Activated T-helper 2 cell treated with anti-CD3 and anti-CD28 coated beads, Interferon-gamma antibody, Interleukin-2, Interleukin-4, amounts not matched to agents 10 μg/mL and 5 μg/mL and 100 μg/mL, durations not matched to agents 14 hours and 24 hours and 36 hours (primary cell): Measurements from ENCODE around the gene PPAN. TPM values are rescaled to one million over a fixed set of nuclear protein-coding genes. Genes with fewer than 3 reads are reported as not detected.

Experiments
- DNase-seq: peaks from one replicate; pipeline ENCODE4 v3.0.0; 2021; ENCODE audit warnings: low spot score
- H3K27ac Mint-ChIP-seq: one replicate; pipeline ENCODE4 v1.8.0; 2021; ENCODE audit warnings: mixed read lengths
- H3K27me3 Mint-ChIP-seq: one replicate; pipeline ENCODE4 v1.8.0; 2021; ENCODE audit warnings: low read depth, mixed read lengths
- H3K36me3 Mint-ChIP-seq: one replicate; pipeline ENCODE4 v1.8.0; 2021; ENCODE audit warnings: low read depth, mixed read lengths
- H3K4me1 Mint-ChIP-seq: one replicate; pipeline ENCODE4 v1.8.0; 2021; ENCODE audit warnings: low read depth, mixed read lengths
- H3K4me3 Mint-ChIP-seq: one replicate; pipeline ENCODE4 v1.8.0; 2021; ENCODE audit warnings: low read depth, mild to moderate bottlenecking, moderate library complexity, mixed read lengths
- H3K9me3 Mint-ChIP-seq: one replicate; pipeline ENCODE4 v1.8.0; 2021; ENCODE audit warnings: mixed read lengths
- intact Hi-C: fragments of 100-400 bp; cut with micrococcal nuclease; formaldehyde crosslinking; loops from one replicate; pipeline ENCODE4 v1.15.1; 2023
- total RNA-seq: library from RNA; stranded (reverse); gene quantifications from 2 replicates; pipeline ENCODE4 v1.2.3, GENCODE V29; 2022

The PPAN gene
- total RNA-seq, 1 donor from 2014 or later: 162 TPM

- Mint-ChIP-seq H3K36me3 (peaks cover 3% of the 10 kb centered on the region), H3K4me3 (no peak overlapping the region), H3K4me1 (peaks cover 38% of the 10 kb centered on the region), H3K9me3 (no peaks in the 10 kb centered on the region), H3K27me3 (no peaks in the 10 kb centered on the region), H3K27ac (peak overlapping the region; percentile 64)
- DNase-seq: no peak
- intact Hi-C loops: no loop called here
These were observed 5.9 kb upstream of the PPAN start for GRCh38 chr19:10100163-10100785.

- Mint-ChIP-seq H3K27ac (peak overlapping the region; percentile 89), H3K27me3 (no peaks in the 10 kb centered on the region), H3K4me1 (peaks cover 55% of the 10 kb centered on the region), H3K4me3 (peak overlapping the region; percentile 8), H3K36me3 (peaks cover 16% of the 10 kb centered on the region), H3K9me3 (no peaks in the 10 kb centered on the region)
- intact Hi-C loops: no loop called here
- DNase-seq: no peak
These were observed 3.4 kb upstream of the PPAN start for GRCh38 chr19:10102787-10103236.

- Mint-ChIP-seq H3K4me3 (peak overlapping the region; percentile 18), H3K9me3 (no peaks in the 10 kb centered on the region), H3K4me1 (peaks cover 49% of the 10 kb centered on the region), H3K27me3 (no peaks in the 10 kb centered on the region), H3K27ac (peak overlapping the region; percentile 100), H3K36me3 (peaks cover 24% of the 10 kb centered on the region)
- intact Hi-C loops: loop anchor here (1.0 to 2.0 kb wide), 4 partner anchors 8 to 463 kb away; partner anchors contain the start of genes DNMT1 and KRI1
- no peak for DNase-seq
These were observed 2.0 kb upstream of the PPAN start for GRCh38 chr19:10104130-10104513.

- DNase-seq: peak; percentile 84
- Mint-ChIP-seq H3K27me3 (no peaks in the 10 kb centered on the region), H3K27ac (peak overlapping the region; percentile 100), H3K36me3 (peaks cover 32% of the 10 kb centered on the region), H3K9me3 (no peaks in the 10 kb centered on the region), H3K4me3 (peak overlapping the region; percentile 95), H3K4me1 (peaks cover 47% of the 10 kb centered on the region)
- intact Hi-C loops: loop anchor here (1.0 to 5.0 kb wide), 7 partner anchors 7 to 462 kb away; partner anchors contain the start of genes DNMT1, KRI1 and MRPL4
These were observed 1.3 kb upstream of the PPAN start for GRCh38 chr19:10104665-10105508.

GRCh38 chr19:10105509-10106099, 558 bp upstream of the PPAN start:
- intact Hi-C loops: loop anchor here (1.0 to 5.0 kb wide), 6 partner anchors 9 to 461 kb away; partner anchors contain the start of genes DNMT1, KRI1 and MRPL4
- Mint-ChIP-seq H3K9me3 (no peaks in the 10 kb centered on the region), H3K36me3 (peaks cover 39% of the 10 kb centered on the region), H3K4me1 (peaks cover 47% of the 10 kb centered on the region), H3K4me3 (peak overlapping the region; percentile 95), H3K27ac (peak overlapping the region; percentile 100), H3K27me3 (no peaks in the 10 kb centered on the region)
- peak; percentile 62 for DNase-seq

GRCh38 chr19:10107254-10107653, 1.1 kb downstream of the PPAN start:
- Mint-ChIP-seq H3K4me1 (peaks cover 54% of the 10 kb centered on the region), H3K27me3 (no peaks in the 10 kb centered on the region), H3K4me3 (peak overlapping the region; percentile 95), H3K27ac (peak overlapping the region; percentile 69), H3K36me3 (peaks cover 53% of the 10 kb centered on the region), H3K9me3 (no peaks in the 10 kb centered on the region)
- no peak for DNase-seq
- intact Hi-C loops: loop anchor here (5.0 kb wide), 2 partner anchors 145 to 300 kb away; partner anchors contain the start of gene MRPL4

- no peaks in the 10 kb centered on the region for H3K9me3 Mint-ChIP-seq
- H3K36me3 Mint-ChIP-seq: peaks cover 59% of the 10 kb centered on the region
- peak overlapping the region; percentile 95 for H3K4me3 Mint-ChIP-seq
- peaks cover 54% of the 10 kb centered on the region for H3K4me1 Mint-ChIP-seq
- peak overlapping the region; percentile 52 for H3K27ac Mint-ChIP-seq
- DNase-seq: no peak
- intact Hi-C loops: loop anchor here (5.0 kb wide), 2 partner anchors 144 to 299 kb away; partner anchors contain the start of gene MRPL4
- H3K27me3 Mint-ChIP-seq: no peaks in the 10 kb centered on the region
These were observed 1.7 kb downstream of the PPAN start for GRCh38 chr19:10107817-10108367.

- H3K4me3 Mint-ChIP-seq: peak overlapping the region; percentile 39
- no peak for DNase-seq
- no peak overlapping the region for H3K27ac Mint-ChIP-seq
- peaks cover 51% of the 10 kb centered on the region for H3K4me1 Mint-ChIP-seq
- no peaks in the 10 kb centered on the region for H3K27me3 Mint-ChIP-seq
- peaks cover 66% of the 10 kb centered on the region for H3K36me3 Mint-ChIP-seq
- no peaks in the 10 kb centered on the region for H3K9me3 Mint-ChIP-seq
- intact Hi-C loops: loop anchor here (5.0 kb wide), 2 partner anchors 143 to 298 kb away; partner anchors contain the start of gene MRPL4
These were observed 3.4 kb downstream of the PPAN start for GRCh38 chr19:10109528-10109927.

GRCh38 chr19:10110076-10110971, 4.2 kb downstream of the PPAN start:
- Mint-ChIP-seq H3K9me3 (no peaks in the 10 kb centered on the region), H3K4me1 (peaks cover 43% of the 10 kb centered on the region), H3K4me3 (peak overlapping the region; percentile 45), H3K27me3 (no peaks in the 10 kb centered on the region), H3K36me3 (peaks cover 73% of the 10 kb centered on the region), H3K27ac (peak overlapping the region; percentile 55)
- intact Hi-C loops: loop anchor here (5.0 kb wide), 1 partner anchor 178 kb away; no protein-coding TSS in a partner anchor
- DNase-seq: no peak

GRCh38 chr19:10110972-10111317, 4.8 kb downstream of the PPAN start:
- no peak for DNase-seq
- Mint-ChIP-seq H3K27ac (peak overlapping the region; percentile 55), H3K9me3 (no peaks in the 10 kb centered on the region), H3K4me1 (peaks cover 37% of the 10 kb centered on the region), H3K27me3 (no peaks in the 10 kb centered on the region), H3K4me3 (peak overlapping the region; percentile 45), H3K36me3 (peaks cover 79% of the 10 kb centered on the region)
- intact Hi-C loops: loop anchor here (5.0 kb wide), 1 partner anchor 179 kb away; no protein-coding TSS in a partner anchor

GRCh38 chr19:10111405-10111811, 5.2 kb downstream of the PPAN start, which contains the start of gene P2RY11:
Gene P2RY11, plus strand, starts transcription at chr19:10111693. Its CDS starts 29 bp downstream, at chr19:10111722.
- Mint-ChIP-seq H3K4me1 (peaks cover 36% of the 10 kb centered on the region), H3K9me3 (no peaks in the 10 kb centered on the region), H3K4me3 (peak within 1 kb of the TSS; percentile 45), H3K27me3 (no peaks in the 10 kb centered on the region), H3K36me3 (peaks cover 84% of the 10 kb centered on the region), H3K27ac (peak within 1 kb of the TSS; percentile 80)
- intact Hi-C loops: loop anchor here (5.0 kb wide), 1 partner anchor 179 kb away; no protein-coding TSS in a partner anchor
- DNase-seq: no peak
